AG09309 (cell line): Measurements from ENCODE around the gene AQP12A.

Experiments
- DNase-seq: peaks from one replicate; pipeline ENCODE4 v3.0.0-alpha.2; 2010; ENCODE audit warnings: low read depth
- H3K4me3 ChIP-seq: 2 replicates; pipeline ENCODE4 v1.5.1; 2011; ENCODE audit warnings: mild to moderate bottlenecking, low read depth, low read length, moderate library complexity; ENCODE audit not compliant: control insufficient read depth
- CTCF ChIP-seq: IDR thresholded peaks from 2 replicates; pipeline ENCODE4 v1.5.1; 2011; ENCODE audit warnings: mild to moderate bottlenecking, low read depth, low read length, inconsistent platforms; ENCODE audit not compliant: insufficient read depth, control insufficient read depth; ENCODE audit errors: missing control alignments

Gene AQP12A

GRCh38 chr2:240713071-240713927 lies 21.6 kb downstream of the AQP12A start:
- no peak for DNase-seq
- TF ChIP-seq CTCF: no peak
- H3K4me3 ChIP-seq: no peak overlapping the region

- no peak for DNase-seq
- TF ChIP-seq CTCF: no peak
- no peak overlapping the region for H3K4me3 ChIP-seq
Measured at GRCh38 chr2:240713928-240714746, 22.5 kb downstream of the AQP12A start.

- TF ChIP-seq CTCF: no peak
- no peak for DNase-seq
- no peak overlapping the region for H3K4me3 ChIP-seq
Measured at GRCh38 chr2:240714747-240715725, 23.4 kb downstream of the AQP12A start.

- H3K4me3 ChIP-seq: no peak overlapping the region
- no peak for TF ChIP-seq CTCF
- no peak for DNase-seq
Measured at GRCh38 chr2:240716130-240716798, 24.6 kb downstream of the AQP12A start.

GRCh38 chr2:240717181-240717641 lies 25.5 kb downstream of the AQP12A start:
- no peak for DNase-seq
- H3K4me3 ChIP-seq: no peak overlapping the region
- TF ChIP-seq CTCF: no peak
